Stimulated activated naive B cell treated with anti-CD40 and anti-IgM and Interleukin-4, amounts not matched to agents 10 μg/mL and 1 μg/mL and 100 μg/mL, for 72 hours (primary cell): ENCODE data around the gene ZNF614.
"Not testable (repeated sequence)": the region's sequence is repeated elsewhere in the genome, so short reads cannot be mapped to it uniquely, and the experiment has no call there.

Experiments
- ATAC-seq, 2 donors: fragments of 150-1000 bp; cut with Tn5 transposase; replicated peaks; 2 replicates each; pipeline ENCODE4 v1.10.0; 2021; ENCODE audit warnings: moderate library complexity in 1 of 2
- DNase-seq: peaks from one replicate; pipeline ENCODE4 v3.0.0; 2021
- H3K27ac Mint-ChIP-seq: one replicate; pipeline ENCODE4 v1.8.0; 2022; ENCODE audit warnings: mild to moderate bottlenecking, mixed read lengths
- H3K27me3 Mint-ChIP-seq, 2 donors: one replicate each; pipeline ENCODE4 v1.8.0; 2022; ENCODE audit warnings: mixed read lengths in 2 of 2
- H3K36me3 Mint-ChIP-seq, 2 donors: one replicate each; pipeline ENCODE4 v1.8.0; 2022; ENCODE audit warnings: mixed read lengths in 2 of 2, mild to moderate bottlenecking in 1 of 2
- H3K4me1 Mint-ChIP-seq, 2 donors: one replicate each; pipeline ENCODE4 v1.8.0; 2022; ENCODE audit warnings: mixed read lengths in 2 of 2, mild to moderate bottlenecking in 1 of 2
- H3K4me3 Mint-ChIP-seq, 2 donors: one replicate each; pipeline ENCODE4 v1.8.0; 2022; ENCODE audit warnings: mild to moderate bottlenecking in 2 of 2, mixed read lengths in 2 of 2, moderate library complexity in 1 of 2
- H3K9me3 Mint-ChIP-seq, 2 donors: one replicate each; pipeline ENCODE4 v1.8.0; 2022; ENCODE audit warnings: mixed read lengths in 2 of 2, mild to moderate bottlenecking in 1 of 2

ZNF614 gene

DNA sequence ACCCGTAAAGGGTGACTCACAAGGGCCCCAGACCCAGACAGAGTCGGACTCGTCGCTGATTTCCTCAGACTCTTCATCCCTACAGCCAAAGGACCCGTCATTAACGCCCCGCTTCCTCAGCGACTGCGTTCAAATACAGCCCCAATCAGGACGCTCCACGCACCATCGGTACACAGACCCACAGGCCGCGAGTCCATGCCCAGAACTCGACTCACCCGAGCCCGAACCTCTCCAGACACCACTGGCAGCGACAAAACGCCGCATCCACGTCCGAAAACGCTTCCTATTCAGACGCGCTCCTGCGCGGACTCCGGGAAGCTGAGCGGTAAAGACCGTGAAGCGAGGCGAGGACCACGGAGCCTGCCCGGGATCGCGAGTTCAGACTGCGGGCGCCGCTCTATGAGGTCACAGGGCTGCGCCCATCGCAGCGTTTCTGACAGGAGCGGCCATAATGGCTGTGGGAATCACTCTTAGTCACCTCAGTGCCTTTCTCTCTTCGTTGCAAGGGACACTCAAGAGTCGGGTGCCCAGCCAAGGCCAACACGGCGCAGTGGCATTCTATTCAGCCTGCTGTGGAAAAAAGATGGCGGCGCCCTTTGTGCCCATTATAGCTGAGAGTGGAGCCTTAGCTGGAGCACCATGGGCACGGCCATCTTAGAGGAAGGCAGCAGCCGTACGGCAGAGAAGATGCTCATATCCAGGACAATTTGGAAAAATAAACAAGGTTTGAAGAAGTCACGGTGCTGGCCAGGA lies at the start of gene ZNF614:
ZNF614 (minus strand) TSS at position 353 of the 753 bp plus-strand sequence. CDS start 2,634 bp downstream, outside the sequence.
- Mint-ChIP-seq H3K4me3 (peak within 1 kb of the TSS; percentile 95 to 99), H3K27ac (peak within 1 kb of the TSS; percentile 99), H3K27me3 (no peaks in the 10 kb centered on the region), H3K4me1 (peaks cover 14 to 18% of the 10 kb centered on the region in 2 donors), H3K36me3 (peaks cover 51 to 71% of the 10 kb centered on the region in 2 donors), H3K9me3 (peaks cover 9% of the 10 kb centered on the region in 2 donors)
- peak; percentile 85 for DNase-seq
- peak; percentile 93 to 96 for ATAC-seq

- no peaks in the 10 kb centered on the region for H3K4me1 Mint-ChIP-seq
- no peak overlapping the region for H3K4me3 Mint-ChIP-seq
- no peaks in the 10 kb centered on the region for H3K27me3 Mint-ChIP-seq
- peaks cover 88 to 95% of the 10 kb centered on the region in 2 donors for H3K36me3 Mint-ChIP-seq
- DNase-seq: no peak
- H3K27ac Mint-ChIP-seq: no peak overlapping the region
- no peak for ATAC-seq
- peaks cover 54 to 56% of the 10 kb centered on the region in 2 donors for H3K9me3 Mint-ChIP-seq
These were observed 42.3 kb upstream of the ZNF614 start for GRCh38 chr19:52070496-52070895.

DNA sequence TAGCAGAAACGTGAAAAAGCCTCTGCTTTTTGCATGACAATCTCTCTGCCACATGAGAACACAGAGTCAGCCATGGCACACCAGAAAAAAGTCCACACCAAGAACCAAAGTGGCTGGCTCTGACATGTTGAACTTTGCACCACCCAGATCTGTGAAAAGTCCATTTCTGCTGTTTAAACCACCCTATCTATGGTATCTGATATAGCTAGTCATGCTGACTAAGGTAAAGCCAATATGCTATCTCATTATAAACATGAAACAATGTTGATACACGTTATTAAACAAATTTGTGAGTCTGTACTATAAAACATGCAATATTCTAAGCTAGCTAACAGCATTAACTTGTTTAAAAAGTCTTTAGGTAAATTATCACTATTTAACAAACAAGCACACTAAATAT lies 41.5 kb upstream of the ZNF614 start:
- peaks cover 49 to 51% of the 10 kb centered on the region in 2 donors for H3K9me3 Mint-ChIP-seq
- no peaks in the 10 kb centered on the region for H3K27me3 Mint-ChIP-seq
- H3K27ac Mint-ChIP-seq: no peak overlapping the region
- DNase-seq: no peak
- peaks cover 85 to 95% of the 10 kb centered on the region in 2 donors for H3K36me3 Mint-ChIP-seq
- no peaks in the 10 kb centered on the region for H3K4me1 Mint-ChIP-seq
- ATAC-seq: no peak
- no peak overlapping the region for H3K4me3 Mint-ChIP-seq

GRCh38 chr19:52066258-52066863 lies 38.2 kb upstream of the ZNF614 start:
- Mint-ChIP-seq H3K9me3 (peaks cover 38 to 44% of the 10 kb centered on the region in 2 donors), H3K4me3 (no peak overlapping the region), H3K27ac (no peak overlapping the region), H3K27me3 (no peaks in the 10 kb centered on the region), H3K36me3 (peaks cover 77 to 89% of the 10 kb centered on the region in 2 donors), H3K4me1 (no peaks in the 10 kb centered on the region)
- DNase-seq (no peak), ATAC-seq (no peak)

DNA sequence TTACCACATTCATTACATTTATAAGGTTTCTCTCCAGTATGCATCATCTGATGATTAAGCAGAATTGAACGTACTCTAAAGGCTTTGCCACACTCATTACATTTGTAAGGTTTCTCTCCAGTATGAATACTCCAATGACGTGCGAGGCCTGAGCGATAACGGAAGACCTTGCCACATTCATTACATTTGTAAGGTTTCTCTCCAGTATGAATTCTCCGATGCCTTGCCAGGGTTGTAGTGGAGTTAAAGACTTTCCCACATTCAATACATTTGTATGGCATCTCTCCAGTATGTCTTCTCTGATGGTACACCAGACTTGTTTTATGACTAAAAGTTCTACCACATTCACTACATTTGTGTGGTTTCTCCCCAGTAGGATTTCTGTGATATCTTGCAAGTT lies 37.2 kb upstream of the ZNF614 start:
- Mint-ChIP-seq H3K4me3 (no peak overlapping the region), H3K27ac (peak overlapping the region; percentile 25), H3K9me3 (peaks cover 38 to 44% of the 10 kb centered on the region in 2 donors), H3K27me3 (no peaks in the 10 kb centered on the region), H3K4me1 (no peaks in the 10 kb centered on the region), H3K36me3 (peaks cover 76 to 89% of the 10 kb centered on the region in 2 donors)
- ATAC-seq (no peak), DNase-seq (no peak)

GRCh38 chr19:52056480-52056879 lies 28.3 kb upstream of the ZNF614 start:
- H3K4me3 Mint-ChIP-seq, H3K4me1 Mint-ChIP-seq, DNase-seq, ATAC-seq, H3K27ac Mint-ChIP-seq, H3K27me3 Mint-ChIP-seq: not testable (repeated sequence)
- Mint-ChIP-seq H3K9me3 (peaks cover 44 to 50% of the 10 kb centered on the region in 2 donors), H3K36me3 (peaks cover 72 to 78% of the 10 kb centered on the region in 2 donors)

DNA sequence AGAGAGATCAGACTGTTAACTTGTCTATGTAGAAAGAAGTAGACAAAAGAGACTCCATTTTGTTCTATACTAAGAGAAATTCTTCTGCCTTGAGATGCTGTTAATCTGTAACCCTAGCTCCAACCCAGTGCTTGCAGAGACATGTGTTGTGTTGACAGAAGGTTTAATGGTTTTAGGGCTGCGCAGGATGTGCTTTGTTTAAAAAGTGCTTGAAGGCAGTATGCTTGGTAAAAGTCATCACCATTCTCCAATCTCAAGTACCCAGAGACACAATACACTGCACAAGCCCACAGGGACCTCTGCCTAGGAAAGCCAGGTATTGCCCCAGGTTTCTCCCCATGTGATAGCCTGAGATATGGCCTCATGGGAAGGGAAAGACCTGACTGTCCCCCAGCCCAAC lies 23.6 kb upstream of the ZNF614 start:
- H3K27ac Mint-ChIP-seq, H3K27me3 Mint-ChIP-seq, ATAC-seq, DNase-seq, H3K4me3 Mint-ChIP-seq: not testable (repeated sequence)
- peaks cover 38 to 40% of the 10 kb centered on the region in 2 donors for H3K9me3 Mint-ChIP-seq
- peaks cover 11 to 21% of the 10 kb centered on the region in 2 donors for H3K4me1 Mint-ChIP-seq
- peaks cover 58 to 69% of the 10 kb centered on the region in 2 donors for H3K36me3 Mint-ChIP-seq

DNA sequence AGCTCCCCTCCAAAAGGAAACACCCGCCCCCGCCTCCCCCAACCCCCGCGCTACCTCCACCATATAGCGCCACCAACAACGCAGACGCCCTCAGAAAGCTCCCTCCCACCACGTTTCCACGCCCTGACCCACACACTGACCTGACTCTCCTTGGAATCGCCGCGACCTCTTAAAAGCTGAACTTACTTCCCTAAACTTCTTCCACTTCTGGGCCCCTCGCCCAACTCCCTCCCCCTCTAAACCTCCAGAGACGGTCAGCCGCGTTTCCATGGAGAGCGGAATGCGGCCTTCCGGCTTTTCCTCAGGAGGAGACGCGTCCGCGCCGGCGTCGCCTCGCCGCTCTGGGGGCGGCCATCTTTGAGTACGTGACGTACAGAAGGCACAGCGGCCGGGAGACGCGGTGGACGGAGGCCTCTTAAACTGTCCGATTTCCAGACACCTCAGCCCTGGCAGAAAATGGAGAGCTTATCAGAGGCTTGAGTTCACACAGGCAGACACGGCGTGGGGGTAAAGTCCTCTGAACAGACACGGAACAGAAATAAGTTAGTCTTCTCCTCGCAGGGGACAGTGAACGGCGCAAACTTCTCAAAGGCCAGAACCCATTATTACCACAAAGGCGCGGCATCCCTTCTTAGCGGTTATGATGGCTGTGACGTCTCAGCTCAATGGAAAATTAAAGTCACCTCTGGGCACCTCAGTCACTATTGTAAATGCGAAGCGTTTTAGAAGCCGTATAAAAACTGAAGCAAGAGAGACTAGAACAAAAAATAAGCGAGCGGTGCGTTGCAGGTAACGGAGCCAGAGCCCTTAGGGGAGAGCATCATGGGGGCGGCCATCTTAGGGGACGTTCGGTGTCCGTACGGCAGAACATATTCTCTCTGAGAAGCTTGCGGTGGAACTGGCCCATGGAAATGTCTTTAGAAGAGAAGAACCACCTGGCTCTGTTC lies 20.6 kb upstream of the ZNF614 start, which contains the start of gene ZNF432:
ZNF432 (minus strand) TSS at position 284 of the 947 bp plus-strand sequence. CDS start 1,970 bp downstream, outside the sequence.
- Mint-ChIP-seq H3K36me3 (peaks cover 50 to 66% of the 10 kb centered on the region in 2 donors), H3K27ac (peak within 1 kb of the TSS; percentile 100), H3K9me3 (peaks cover 21 to 29% of the 10 kb centered on the region in 2 donors), H3K4me3 (peak within 1 kb of the TSS; percentile 95 to 96), H3K4me1 (peaks cover 11 to 21% of the 10 kb centered on the region in 2 donors), H3K27me3 (no peaks in the 10 kb centered on the region)
- DNase-seq (peak; percentile 85), ATAC-seq (peak; percentile 89 to 92)

DNA sequence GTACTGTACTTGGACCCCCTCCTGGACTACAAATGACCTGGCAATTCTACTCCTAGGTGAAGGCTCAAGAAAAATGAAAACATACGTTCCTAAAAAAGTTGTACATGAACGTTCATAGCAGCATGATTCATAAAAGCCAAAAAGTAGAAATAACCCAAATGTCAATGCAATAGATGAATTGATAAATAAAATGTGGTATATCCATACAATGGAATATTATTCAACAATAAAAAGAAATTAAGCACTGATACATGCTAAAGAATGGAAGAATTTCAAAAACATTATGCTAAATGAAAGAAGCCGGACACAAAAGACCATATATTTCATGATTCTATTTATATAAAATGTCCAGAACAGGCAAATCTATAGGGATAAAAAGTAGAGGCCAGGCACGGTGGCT lies 11.0 kb upstream of the ZNF614 start:
- Mint-ChIP-seq H3K4me1 (no peaks in the 10 kb centered on the region), H3K9me3 (peaks cover 27 to 42% of the 10 kb centered on the region in 2 donors), H3K27ac (no peak overlapping the region), H3K36me3 (peaks cover 77 to 93% of the 10 kb centered on the region in 2 donors), H3K4me3 (no peak overlapping the region), H3K27me3 (no peaks in the 10 kb centered on the region)
- no peak for ATAC-seq
- DNase-seq: no peak

GRCh38 chr19:52034051-52034728 lies 6.0 kb upstream of the ZNF614 start:
- Mint-ChIP-seq H3K4me3 (no peak overlapping the region), H3K4me1 (no peaks in the 10 kb centered on the region), H3K9me3 (peaks cover 28 to 40% of the 10 kb centered on the region in 2 donors), H3K36me3 (peaks cover 71 to 82% of the 10 kb centered on the region in 2 donors), H3K27me3 (no peaks in the 10 kb centered on the region), H3K27ac (peak overlapping the region; percentile 37)
- ATAC-seq (no peak), DNase-seq (no peak)

GRCh38 chr19:52028780-52029123 lies 573 bp upstream of the ZNF614 start:
- peak; percentile 35 for ATAC-seq
- Mint-ChIP-seq H3K27ac (peak overlapping the region; percentile 99), H3K36me3 (peaks cover 51 to 71% of the 10 kb centered on the region in 2 donors), H3K4me3 (peak overlapping the region; percentile 95 to 99), H3K4me1 (peaks cover 14 to 18% of the 10 kb centered on the region in 2 donors), H3K27me3 (no peaks in the 10 kb centered on the region), H3K9me3 (peaks cover 11% of the 10 kb centered on the region in 2 donors)
- no peak for DNase-seq

DNA sequence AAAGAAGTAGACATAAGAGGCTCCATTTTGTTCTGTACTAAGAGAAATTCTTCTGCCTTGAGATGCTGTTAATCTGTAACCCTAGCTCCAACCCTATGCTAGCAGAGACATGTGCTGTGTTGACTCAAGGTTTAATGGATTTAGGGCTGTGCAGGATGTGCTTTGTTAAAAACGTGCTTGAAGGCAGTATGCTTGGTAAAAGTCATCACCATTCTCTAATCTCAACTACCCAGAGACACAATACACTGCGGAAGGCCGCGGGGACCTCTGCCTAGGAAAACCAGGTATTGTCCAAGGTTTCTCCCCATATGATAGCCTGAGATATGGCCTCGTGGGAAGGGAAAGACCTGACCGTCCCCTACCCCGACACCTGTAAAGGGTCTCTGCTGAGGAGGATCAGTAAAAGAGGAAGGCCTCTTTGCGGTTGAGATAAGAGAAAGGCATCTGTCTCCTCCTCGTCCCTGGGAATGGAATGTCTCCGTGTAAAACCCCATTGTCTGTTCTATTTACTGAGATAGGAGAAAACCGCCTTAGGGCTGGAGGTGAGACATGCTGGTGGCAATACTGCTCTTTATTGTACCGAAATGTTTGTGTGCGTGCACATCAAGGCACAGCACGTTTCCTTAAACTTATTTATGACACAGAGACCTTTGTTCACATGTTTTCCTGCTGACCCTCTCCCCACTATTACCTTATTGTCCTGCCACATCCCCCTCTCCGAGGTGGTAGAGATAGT lies 1.8 kb downstream of the ZNF614 start:
- H3K27me3 Mint-ChIP-seq, ATAC-seq, H3K27ac Mint-ChIP-seq, DNase-seq: not testable (repeated sequence)
- Mint-ChIP-seq H3K36me3 (peaks cover 58 to 77% of the 10 kb centered on the region in 2 donors), H3K4me3 (peak overlapping the region in 1 of 2 donors; percentile 31), H3K4me1 (peaks cover 14 to 18% of the 10 kb centered on the region in 2 donors), H3K9me3 (peaks cover 12 to 15% of the 10 kb centered on the region in 2 donors)

DNA sequence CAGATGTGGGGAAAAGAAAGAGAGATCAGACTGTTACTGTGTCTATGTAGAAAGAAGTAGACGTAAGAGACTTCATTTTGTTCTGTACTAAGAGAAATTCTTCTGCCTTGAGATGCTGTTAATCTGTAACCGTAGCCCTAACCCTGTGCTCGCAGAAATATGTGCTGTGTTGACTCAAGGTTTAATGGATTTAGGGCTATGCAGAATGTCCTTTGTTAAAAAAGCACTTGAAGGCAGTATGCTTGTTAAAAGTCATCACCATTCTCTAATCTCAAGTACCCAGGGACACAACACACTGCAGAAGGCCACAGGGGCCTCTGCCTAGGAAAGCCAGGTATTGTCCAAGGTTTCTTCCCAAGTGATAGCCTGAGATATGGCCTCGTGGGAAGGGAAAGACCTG lies 3.7 kb downstream of the ZNF614 start:
- Mint-ChIP-seq H3K9me3 (peaks cover 22 to 25% of the 10 kb centered on the region in 2 donors), H3K36me3 (peaks cover 67 to 81% of the 10 kb centered on the region in 2 donors), H3K27ac (peak overlapping the region; percentile 81), H3K4me1 (peaks cover 16 to 18% of the 10 kb centered on the region in 2 donors)
- not testable (repeated sequence) for ATAC-seq, H3K27me3 Mint-ChIP-seq, H3K4me3 Mint-ChIP-seq, DNase-seq
